Vagina (tissue), 2 donors: ENCODE results near the gene MAST4.

ENCODE experiments used
- CTCF ChIP-seq, 3 experiments: fragments of 450-650 bp in 2 of 3; fragments of 200-600 bp in 1 of 3; sonication (generic) in 1 of 3; IDR thresholded peaks; one replicate each; pipeline ENCODE4 v1.5.1; 2017 to 2019; ENCODE audit warnings: antibody characterized with exemption in 3 of 3, mild to moderate bottlenecking in 2 of 3, moderate library complexity in 2 of 3
- POLR2A ChIP-seq, 2 donors: fragments of 450-650 bp; IDR thresholded peaks; one replicate each; pipeline ENCODE4 v1.6.1; 2017; ENCODE audit warnings: antibody characterized with exemption in 2 of 2, mild to moderate bottlenecking in 2 of 2, moderate library complexity in 2 of 2

GRCh38 chr5:66840511-66841013, 244.4 kb downstream of the MAST4 start:
- TF ChIP-seq CTCF (IDR thresholded peaks at IDR 0.05) = no peak
- no peak for TF ChIP-seq POLR2A (IDR thresholded peaks at IDR 0.05)
